SK-N-SH (cell line): ENCODE results near the gene NHS. TPM values are rescaled to one million over a fixed set of nuclear protein-coding genes. Genes with fewer than 3 reads are reported as not detected.

Source experiments
- CTCF ChIA-PET: fragments of 300-600, 350-600 bp; formaldehyde crosslinking; extraction: SDS; loops from one replicate; lab custom pipeline; 2021; lab: Yijun Ruan, JAX
- POLR2A ChIA-PET: fragments of 350-600 bp; sonication (Branson Sonifier 250); formaldehyde crosslinking; extraction: SDS; loops from one replicate; lab custom pipeline; 2020; ENCODE audit warnings: antibody characterized with exemption, inconsistent platforms; lab: Yijun Ruan, JAX
- DNase-seq: peaks from one replicate; pipeline ENCODE4 v3.0.0; 2012
- H2AFZ ChIP-seq: fragments of 200-600 bp; sonication (generic); 2 replicates; pipeline ENCODE4 v1.8.1; 2016; ENCODE audit warnings: antibody characterized with exemption, mild to moderate bottlenecking, low read depth
- H3F3A ChIP-seq: fragments of 200-600 bp; sonication (generic); replicated peaks from 2 replicates; pipeline ENCODE3; 2016; ENCODE audit warnings: antibody characterized with exemption, mild to moderate bottlenecking; ENCODE audit not compliant: insufficient read depth
- H3K27ac ChIP-seq, 2 experiments: fragments of 200-500 bp in 1 of 2; fragments of 200-600 bp in 1 of 2; sonication (Bioruptor generic) in 1 of 2; sonication (generic), shearing (Covaris generic) in 1 of 2; 2 replicates each; pipeline versions ENCODE4 v1.5.1 to v1.6.1; 2014 to 2016; ENCODE audit warnings: low read depth in 2 of 2, inconsistent platforms in 1 of 2, low read length in 1 of 2, mild to moderate bottlenecking in 1 of 2, mixed read lengths in 1 of 2
- H3K27me3 ChIP-seq: fragments of 200-600 bp; sonication (generic), shearing (Covaris generic); 2 replicates; pipeline ENCODE4 v1.6.1; 2016; ENCODE audit warnings: mixed run types; ENCODE audit not compliant: insufficient read depth
- H3K36me3 ChIP-seq, 2 experiments: fragments of 200-500 bp in 1 of 2; fragments of 200-600 bp in 1 of 2; sonication (Bioruptor generic) in 1 of 2; sonication (generic) in 1 of 2; replicated peaks in 1 of 2; 2 replicates each; pipeline versions ENCODE3 to v1.5.1; 2014 to 2016; ENCODE audit warnings: low read length in 1 of 2, mild to moderate bottlenecking in 1 of 2; ENCODE audit not compliant: insufficient read depth in 2 of 2, control insufficient read depth in 1 of 2
- H3K4me1 ChIP-seq, 2 experiments: fragments of 200-500 bp in 1 of 2; fragments of 200-600 bp in 1 of 2; sonication (Bioruptor generic) in 1 of 2; sonication (generic), shearing (Covaris generic) in 1 of 2; 2 replicates each; pipeline versions ENCODE4 v1.5.1 to v1.6.1; 2014 to 2016; ENCODE audit warnings: low read depth in 1 of 2, low read length in 1 of 2, mixed run types in 1 of 2; ENCODE audit not compliant: insufficient read depth in 2 of 2, control insufficient read depth in 1 of 2
- H3K4me2 ChIP-seq: fragments of 200-600 bp; sonication (generic), shearing (Covaris generic); 2 replicates; pipeline ENCODE4 v1.6.1; 2017; ENCODE audit warnings: mixed run types
- H3K4me3 ChIP-seq, 2 experiments: fragments of 200-500 bp in 1 of 2; fragments of 200-600 bp in 1 of 2; sonication (Bioruptor generic) in 1 of 2; sonication (generic), shearing (Covaris generic) in 1 of 2; 2 replicates each; pipeline versions ENCODE4 v1.5.1 to v1.8.1; 2014 to 2016; ENCODE audit warnings: low read depth in 2 of 2, inconsistent platforms in 1 of 2, low read length in 1 of 2, mild to moderate bottlenecking in 1 of 2, mixed read lengths in 1 of 2, moderate library complexity in 1 of 2
- H3K79me2 ChIP-seq: fragments of 200-600 bp; sonication (generic); 2 replicates; pipeline ENCODE4 v1.8.1; 2017; ENCODE audit warnings: mild to moderate bottlenecking; ENCODE audit not compliant: insufficient read depth
- H3K9ac ChIP-seq: fragments of 200-600 bp; sonication (generic); 2 replicates; pipeline ENCODE4 v1.6.1; 2017; ENCODE audit warnings: mixed run types
- H3K9me2 ChIP-seq: fragments of 200-600 bp; sonication (generic); 2 replicates; pipeline ENCODE4 v1.6.1; 2017; ENCODE audit warnings: mixed run types
- H3K9me3 ChIP-seq: fragments of 200-600 bp; sonication (generic); 2 replicates; pipeline ENCODE4 v1.6.1; 2017; ENCODE audit warnings: mixed run types, mild to moderate bottlenecking, moderate library complexity
- H4K20me1 ChIP-seq: fragments of 200-600 bp; sonication (generic); 2 replicates; pipeline ENCODE4 v1.6.1; 2017; ENCODE audit warnings: mild to moderate bottlenecking, mixed run types; ENCODE audit not compliant: insufficient read depth
- FOXM1 ChIP-seq: IDR thresholded peaks from 2 replicates; pipeline ENCODE4 v1.4.0; 2012; ENCODE audit warnings: low read depth, mild to moderate bottlenecking
- JUND ChIP-seq: IDR thresholded peaks from 2 replicates; pipeline ENCODE4 v1.4.0; 2012
- NRF1 ChIP-seq: IDR thresholded peaks from 2 replicates; pipeline ENCODE4 v1.6.1; 2012; ENCODE audit warnings: low read depth, mild to moderate bottlenecking, low read length
- RAD21 ChIP-seq: IDR thresholded peaks from 2 replicates; pipeline ENCODE4 v1.6.1; 2012; ENCODE audit warnings: mild to moderate bottlenecking, low read length
- SIN3A ChIP-seq: IDR thresholded peaks from 2 replicates; pipeline ENCODE4 v1.6.1; 2012; ENCODE audit warnings: low read depth, mild to moderate bottlenecking, low read length, moderate library complexity, borderline replicate concordance
- TAF1 ChIP-seq: IDR thresholded peaks from 2 replicates; pipeline ENCODE4 v1.6.1; 2012; ENCODE audit warnings: low read depth, mild to moderate bottlenecking, low read length, moderate library complexity, borderline replicate concordance
- TEAD4 ChIP-seq: IDR thresholded peaks from 2 replicates; pipeline ENCODE4 v1.4.0; 2012; ENCODE audit warnings: mild to moderate bottlenecking, borderline replicate concordance; ENCODE audit not compliant: insufficient read depth
- WGBS: methylation state at CpG from one replicate; pipeline ENCODE4 v1.1.6; 2017; ENCODE audit warnings: low lambda C conversion rate; 5-methylcytosine and 5-hydroxymethylcytosine counted together
- polyA plus RNA-seq, 3 experiments: library from polyadenylated mRNA; depleted of rRNA; stranded (reverse); fragments of >200 nt; gene quantifications; 2 replicates each; pipeline ENCODE4 v1.2.3, GENCODE V29; 2012
- TF ChIP-seq, protein P1 (sequence below): fragments of 200-600 bp; sonication (generic); IDR thresholded peaks from 2 replicates; pipeline ENCODE4 v1.6.1; 2017; ENCODE audit warnings: antibody characterized with exemption, mild to moderate bottlenecking, moderate library complexity
- TF ChIP-seq, protein P2 (sequence below): IDR thresholded peaks from 2 replicates; pipeline ENCODE4 v1.4.0; 2012; ENCODE audit warnings: low read depth, borderline replicate concordance
- TF ChIP-seq, protein P3 (sequence below): IDR thresholded peaks from 2 replicates; pipeline ENCODE4 v1.6.1; 2012; ENCODE audit warnings: mild to moderate bottlenecking, low read depth, low read length, moderate library complexity

Gene NHS
- polyA plus RNA-seq, 1 of the 3 experiments (the other 2 are of a cell fraction), result 1.0 TPM

DNA sequence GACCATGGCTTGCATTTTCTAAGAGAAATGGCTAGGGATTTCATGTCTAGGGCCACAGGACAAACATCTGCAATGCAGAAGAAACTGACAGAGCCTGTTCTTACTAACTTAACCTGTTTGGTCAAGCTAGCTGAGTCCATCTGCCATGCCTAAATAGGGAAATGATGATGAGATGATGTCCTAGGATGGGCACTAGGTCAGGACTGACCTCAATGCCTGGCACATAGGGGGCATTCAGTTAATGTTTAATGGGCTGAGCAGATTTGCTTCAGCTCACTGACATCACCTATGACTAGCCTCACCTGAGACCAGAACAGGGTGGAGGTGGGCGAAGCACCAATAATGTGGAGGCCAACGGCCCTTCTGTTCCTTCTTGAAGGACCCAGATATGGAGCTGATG, 188.1 kb downstream of the NHS start (continued):
- no peak for TF ChIP-seq JUND
- no peak for TF ChIP-seq SIN3A
- TF ChIP-seq, protein P1, sequence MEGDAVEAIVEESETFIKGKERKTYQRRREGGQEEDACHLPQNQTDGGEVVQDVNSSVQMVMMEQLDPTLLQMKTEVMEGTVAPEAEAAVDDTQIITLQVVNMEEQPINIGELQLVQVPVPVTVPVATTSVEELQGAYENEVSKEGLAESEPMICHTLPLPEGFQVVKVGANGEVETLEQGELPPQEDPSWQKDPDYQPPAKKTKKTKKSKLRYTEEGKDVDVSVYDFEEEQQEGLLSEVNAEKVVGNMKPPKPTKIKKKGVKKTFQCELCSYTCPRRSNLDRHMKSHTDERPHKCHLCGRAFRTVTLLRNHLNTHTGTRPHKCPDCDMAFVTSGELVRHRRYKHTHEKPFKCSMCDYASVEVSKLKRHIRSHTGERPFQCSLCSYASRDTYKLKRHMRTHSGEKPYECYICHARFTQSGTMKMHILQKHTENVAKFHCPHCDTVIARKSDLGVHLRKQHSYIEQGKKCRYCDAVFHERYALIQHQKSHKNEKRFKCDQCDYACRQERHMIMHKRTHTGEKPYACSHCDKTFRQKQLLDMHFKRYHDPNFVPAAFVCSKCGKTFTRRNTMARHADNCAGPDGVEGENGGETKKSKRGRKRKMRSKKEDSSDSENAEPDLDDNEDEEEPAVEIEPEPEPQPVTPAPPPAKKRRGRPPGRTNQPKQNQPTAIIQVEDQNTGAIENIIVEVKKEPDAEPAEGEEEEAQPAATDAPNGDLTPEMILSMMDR, result no peak

DNA sequence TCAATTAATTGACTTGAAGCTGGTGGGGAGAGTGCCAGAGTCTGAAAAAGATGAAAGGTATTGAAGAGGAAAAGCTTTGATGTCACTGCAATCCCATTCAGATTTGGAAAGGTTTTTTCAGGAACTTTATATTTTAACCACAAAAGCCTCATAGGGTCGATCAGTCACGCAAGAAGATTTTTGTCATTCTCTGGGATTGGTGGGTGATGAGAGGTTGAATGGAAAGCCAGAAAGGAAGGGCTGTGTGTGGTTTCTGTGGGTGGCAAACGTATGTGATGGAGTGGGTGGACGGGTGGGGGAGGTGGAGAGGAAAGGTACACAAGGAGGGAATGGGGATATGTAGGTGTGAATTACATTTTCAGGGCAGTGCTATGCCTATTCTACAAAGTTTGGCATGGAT, 188.5 kb downstream of the NHS start:
- Histone ChIP-seq H3K9me2 (no peaks in the 10 kb centered on the region), H3K36me3 (no peaks in the 10 kb centered on the region), H3K27me3 (no peaks in the 10 kb centered on the region), H4K20me1 (no peaks in the 10 kb centered on the region), H3K79me2 (peaks cover 3% of the 10 kb centered on the region; the same call in 1 of the 2 replicates), H3K9me3 (no peaks in the 10 kb centered on the region), H3K4me1 (peaks cover 10 to 24% of the 10 kb centered on the region in 2 experiments; a peak in 3 of 4 replicates), H3K27ac (no peak overlapping the region), H3K4me2 (no peak overlapping the region), H3K9ac (no peak overlapping the region), H2AFZ (no peak overlapping the region), H3F3A (peaks cover 8% of the 10 kb centered on the region), H3K4me3 (no peak overlapping the region)
- DNase-seq, result no peak
- CTCF ChIA-PET, result interaction anchor here (0.7 to 1.7 kb wide), 2 partner anchors 28 to 117 kb away, joined by 3 to 4 read pairs; no protein-coding TSS in a partner anchor
- no peak for TF ChIP-seq FOXM1
- TF ChIP-seq, protein P2, sequence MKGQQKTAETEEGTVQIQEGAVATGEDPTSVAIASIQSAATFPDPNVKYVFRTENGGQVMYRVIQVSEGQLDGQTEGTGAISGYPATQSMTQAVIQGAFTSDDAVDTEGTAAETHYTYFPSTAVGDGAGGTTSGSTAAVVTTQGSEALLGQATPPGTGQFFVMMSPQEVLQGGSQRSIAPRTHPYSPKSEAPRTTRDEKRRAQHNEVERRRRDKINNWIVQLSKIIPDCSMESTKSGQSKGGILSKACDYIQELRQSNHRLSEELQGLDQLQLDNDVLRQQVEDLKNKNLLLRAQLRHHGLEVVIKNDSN, result no peak
- TF ChIP-seq NRF1, result no peak
- no peak for TF ChIP-seq RAD21
- no peak for TF ChIP-seq TAF1
- no peak for TF ChIP-seq TEAD4
- no peak for TF ChIP-seq SIN3A
- TF ChIP-seq, protein P3, sequence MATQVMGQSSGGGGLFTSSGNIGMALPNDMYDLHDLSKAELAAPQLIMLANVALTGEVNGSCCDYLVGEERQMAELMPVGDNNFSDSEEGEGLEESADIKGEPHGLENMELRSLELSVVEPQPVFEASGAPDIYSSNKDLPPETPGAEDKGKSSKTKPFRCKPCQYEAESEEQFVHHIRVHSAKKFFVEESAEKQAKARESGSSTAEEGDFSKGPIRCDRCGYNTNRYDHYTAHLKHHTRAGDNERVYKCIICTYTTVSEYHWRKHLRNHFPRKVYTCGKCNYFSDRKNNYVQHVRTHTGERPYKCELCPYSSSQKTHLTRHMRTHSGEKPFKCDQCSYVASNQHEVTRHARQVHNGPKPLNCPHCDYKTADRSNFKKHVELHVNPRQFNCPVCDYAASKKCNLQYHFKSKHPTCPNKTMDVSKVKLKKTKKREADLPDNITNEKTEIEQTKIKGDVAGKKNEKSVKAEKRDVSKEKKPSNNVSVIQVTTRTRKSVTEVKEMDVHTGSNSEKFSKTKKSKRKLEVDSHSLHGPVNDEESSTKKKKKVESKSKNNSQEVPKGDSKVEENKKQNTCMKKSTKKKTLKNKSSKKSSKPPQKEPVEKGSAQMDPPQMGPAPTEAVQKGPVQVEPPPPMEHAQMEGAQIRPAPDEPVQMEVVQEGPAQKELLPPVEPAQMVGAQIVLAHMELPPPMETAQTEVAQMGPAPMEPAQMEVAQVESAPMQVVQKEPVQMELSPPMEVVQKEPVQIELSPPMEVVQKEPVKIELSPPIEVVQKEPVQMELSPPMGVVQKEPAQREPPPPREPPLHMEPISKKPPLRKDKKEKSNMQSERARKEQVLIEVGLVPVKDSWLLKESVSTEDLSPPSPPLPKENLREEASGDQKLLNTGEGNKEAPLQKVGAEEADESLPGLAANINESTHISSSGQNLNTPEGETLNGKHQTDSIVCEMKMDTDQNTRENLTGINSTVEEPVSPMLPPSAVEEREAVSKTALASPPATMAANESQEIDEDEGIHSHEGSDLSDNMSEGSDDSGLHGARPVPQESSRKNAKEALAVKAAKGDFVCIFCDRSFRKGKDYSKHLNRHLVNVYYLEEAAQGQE, result no peak
- WGBS, result 40% methylated on average over 4 of the region's 4 CpGs
- POLR2A ChIA-PET, result no interaction called here
